H1 (cell line): Measurements from ENCODE around the gene RHOBTB1. TPM values are rescaled to one million over a fixed set of nuclear protein-coding genes. Genes with fewer than 3 reads are reported as not detected.

Source experiments
- CBX5 ChIP-seq: fragments of 300-800, 300-1000 bp; sonication (generic); IDR thresholded peaks from 2 replicates; pipeline ENCODE4 v1.7.1; 2016; ENCODE audit warnings: antibody characterized with exemption, low read length, low read depth
- CHD7 ChIP-seq: fragments of 300-600 bp; sonication (generic); IDR thresholded peaks from 2 replicates; pipeline ENCODE4 v1.7.1; 2012; ENCODE audit warnings: low read length, moderate library complexity, mild to moderate bottlenecking, inconsistent platforms; ENCODE audit not compliant: insufficient replicate concordance
- EGR1 ChIP-seq: IDR thresholded peaks from 2 replicates; pipeline ENCODE4 v1.6.1; 2011; ENCODE audit warnings: low read depth, low read length, borderline replicate concordance
- FOSL1 ChIP-seq: IDR thresholded peaks from 2 replicates; pipeline ENCODE4 v1.6.1; 2011; ENCODE audit warnings: mild to moderate bottlenecking, low read depth, low read length, moderate library complexity; ENCODE audit not compliant: insufficient read depth
- JUND ChIP-seq: IDR thresholded peaks from 2 replicates; pipeline ENCODE4 v1.6.1; 2011; ENCODE audit warnings: mild to moderate bottlenecking, improper control_type of control experiment, low read length
- KDM1A ChIP-seq: fragments of 200-600, 300-600 bp; sonication (generic); IDR thresholded peaks from 2 replicates; pipeline ENCODE4 v1.7.1; 2016; ENCODE audit warnings: mild to moderate bottlenecking, low read length, borderline replicate concordance
- POLR2AphosphoS5 ChIP-seq: IDR thresholded peaks from 2 replicates; pipeline ENCODE4 v1.6.1; 2011; ENCODE audit warnings: low read depth, low read length
- SP4 ChIP-seq: IDR thresholded peaks from 2 replicates; pipeline ENCODE4 v1.6.1; 2012; ENCODE audit warnings: low read length, inconsistent platforms
- polyA plus RNA-seq, 7 experiments: library from polyadenylated mRNA; depleted of rRNA in 3 of 7; stranded (reverse) in 5 of 7; unstranded in 2 of 7; fragments of >200 nt in 5 of 7; fragments of 200-250 nt in 2 of 7; gene quantifications; 1 replicate in 5 of 7; 2 replicates in 1 of 7; 4 replicates in 1 of 7; pipeline versions ENCODE4 v1.2.1 to v1.2.3, GENCODE V29; 2011 to 2013; ENCODE audit warnings: missing spikeins in 2 of 7, mixed read lengths in 2 of 7
- total RNA-seq: library from RNA; stranded (reverse); fragmentation: NEBNext Ultra II Directional; extraction: Animal tissue kit (Norgen Biotek cat#: 25700); gene quantifications from 2 replicates; pipeline ENCODE4 v1.2.1, GENCODE V29; 2021

RHOBTB1 gene
- total and polyA plus RNA-seq, 2 of the 8 experiments (the other 6 are each of a cell fraction or from before 2014, with no cell fraction given) = 6.1 to 7.4 TPM

DNA sequence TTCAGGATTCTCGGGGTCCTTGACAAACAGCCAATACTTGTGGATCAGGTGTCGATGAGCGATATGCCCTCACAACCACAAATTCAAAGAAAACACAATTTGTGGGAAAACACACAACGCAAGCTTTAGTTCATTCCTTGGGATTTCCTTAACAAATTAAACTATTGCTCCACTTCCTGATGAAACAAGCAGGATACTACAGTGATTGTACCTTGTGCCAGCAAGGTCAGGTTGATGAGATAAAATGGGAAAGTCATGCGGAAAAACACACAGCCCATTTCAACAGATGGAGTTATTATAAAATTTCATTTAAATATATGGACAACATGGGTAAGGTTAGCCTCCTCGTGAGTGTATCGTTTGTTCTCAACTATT lies 8.8 kb upstream of the RHOBTB1 start (continued):
- TF ChIP-seq CHD7 (no peak), SP4 (no peak), FOSL1 (no peak), JUND (no peak), POLR2AphosphoS5 (no peak), EGR1 (no peak), KDM1A (no peak), CBX5 (no peak)
